ENCODE data around the gene TMCO4. TPM values are rescaled to one million over a fixed set of nuclear protein-coding genes. Genes with fewer than 3 reads are reported as not detected.

The TMCO4 gene
- 5.6 to 7.4 TPM (median 6.5 TPM) in 5 replicates for total RNA-seq (2022; extraction: Qiagen RNA extraction; ENCODE audit: low read depth)

DNA sequence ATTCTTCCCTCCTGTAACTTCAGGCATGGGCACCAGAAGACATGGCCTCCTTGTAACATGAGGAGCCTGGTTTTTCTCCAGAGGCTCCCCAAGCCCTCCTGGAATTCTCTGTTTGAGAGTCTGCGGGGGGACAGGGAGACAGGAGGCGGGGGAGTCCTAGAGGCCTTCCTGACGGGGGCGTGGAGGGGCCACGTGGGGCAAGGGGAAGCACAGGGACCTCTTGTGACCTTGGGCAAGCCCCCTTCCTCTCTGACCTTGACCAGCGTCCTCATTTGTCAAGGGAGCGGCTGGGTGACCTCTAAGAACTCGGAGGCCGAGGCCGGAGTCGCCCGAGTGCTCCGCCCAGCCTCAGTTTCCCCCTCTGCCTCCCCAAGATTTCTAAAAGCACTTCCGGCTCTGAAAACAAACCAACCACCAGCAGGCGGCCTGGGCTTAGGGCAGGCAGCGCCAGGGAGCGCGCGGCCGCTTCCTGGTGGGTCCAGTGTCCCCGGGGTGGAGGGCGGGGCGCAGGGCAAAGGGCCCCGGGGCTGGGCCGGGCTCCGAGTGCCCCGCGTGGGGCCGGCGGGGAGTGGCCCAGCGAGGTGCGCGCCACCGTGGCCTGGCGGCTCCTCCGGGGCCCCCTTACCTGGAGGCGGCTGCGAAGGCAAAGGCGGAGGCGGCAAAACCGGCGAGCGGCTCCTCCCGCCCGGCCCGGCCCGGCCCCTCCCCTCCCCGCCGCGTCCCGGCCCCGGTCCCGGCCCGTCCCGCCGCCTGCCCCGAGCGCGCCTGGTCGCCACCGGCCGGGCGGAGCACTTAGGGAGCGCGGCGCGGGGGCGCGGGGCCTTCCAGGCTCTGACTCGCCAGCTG, at the start of gene TMCO4:
TMCO4 (minus strand) TSS at position 687 of the 846 bp plus-strand sequence. CDS start 19,158 bp downstream, outside the sequence.

DNA sequence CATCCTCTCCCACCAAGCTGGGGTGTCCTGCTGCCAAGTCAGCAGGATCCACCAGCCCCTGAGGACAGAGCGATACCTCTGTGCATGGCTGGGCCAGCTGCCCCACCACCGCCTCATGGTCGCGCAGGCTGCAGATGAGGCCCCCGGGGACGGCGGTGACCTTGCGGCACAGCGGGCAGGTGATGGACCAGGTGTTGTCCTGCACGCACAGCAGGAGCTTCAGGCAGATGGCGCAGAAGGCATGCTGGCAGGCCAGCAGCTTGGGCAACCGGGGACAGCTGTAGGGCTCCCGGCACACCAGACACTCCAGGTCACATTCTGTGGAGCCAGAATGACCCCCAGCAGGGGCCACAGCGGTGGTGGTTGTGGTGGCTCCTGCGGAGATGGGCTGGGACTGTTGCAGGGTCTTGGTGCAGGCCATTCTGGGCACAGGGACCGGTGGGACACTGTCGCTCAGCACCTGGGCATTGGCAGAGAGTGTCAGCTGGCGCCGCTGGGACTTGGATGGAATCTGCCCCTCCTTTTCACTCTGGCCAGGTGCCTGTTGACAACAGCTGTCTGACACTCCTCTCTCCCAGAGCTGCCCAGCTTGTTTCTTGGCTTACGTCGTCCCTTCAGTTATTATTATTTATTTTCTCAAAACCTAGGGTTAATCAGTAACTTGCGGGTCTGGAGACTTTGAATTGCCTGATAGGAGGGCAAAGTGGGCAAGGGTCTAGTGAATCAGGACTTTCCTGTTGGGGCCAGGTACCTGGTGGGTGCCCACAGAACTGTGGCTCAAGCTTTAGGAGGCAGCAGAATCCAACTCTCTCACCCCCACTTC, 15.2 kb upstream of the TMCO4 start, which contains the start of gene RNF186:
RNF186 (minus strand) TSS at position 603 of the 823 bp plus-strand sequence; CDS start at position 421, 182 bp downstream.

DNA sequence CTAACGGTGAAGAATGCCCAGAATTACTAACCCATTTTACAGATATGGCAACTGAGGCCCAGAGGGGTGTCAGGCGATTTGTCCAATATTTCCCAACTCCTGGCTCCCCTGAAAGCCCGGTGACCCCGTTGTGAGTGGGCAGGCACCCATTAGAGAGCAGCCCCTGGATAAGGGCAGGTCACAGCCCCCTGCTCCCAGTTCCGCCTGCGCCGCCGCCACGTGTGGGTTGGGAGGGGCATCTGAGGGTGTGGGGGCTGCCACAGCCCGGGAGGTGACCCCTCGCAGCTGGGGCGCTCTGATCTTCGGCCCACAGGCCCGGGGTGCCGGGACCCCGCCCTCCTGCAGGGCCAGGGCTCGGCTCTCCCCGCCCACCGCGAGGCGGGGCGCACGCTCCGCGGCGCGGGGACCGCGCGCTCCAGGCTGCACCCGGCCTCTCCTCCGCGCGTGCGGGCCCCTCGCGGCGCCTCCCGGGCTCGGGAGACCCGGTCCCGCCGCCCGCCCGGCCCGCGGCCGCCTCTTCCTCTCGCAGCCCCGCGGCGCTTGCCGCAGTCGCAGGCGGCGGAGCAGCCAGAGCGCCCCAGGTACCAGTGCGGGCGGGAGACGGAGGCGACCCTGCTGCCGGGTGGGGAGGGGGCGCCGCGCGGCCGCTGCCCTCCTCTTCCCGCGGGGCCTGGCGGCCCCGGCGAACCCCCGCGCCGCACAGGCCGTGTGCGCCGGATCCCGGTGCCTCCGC, 135.1 kb downstream of the TMCO4 start, which contains the start of gene HTR6:
HTR6 (plus strand) TSS at position 423 of the 733 bp plus-strand sequence. CDS start 879 bp downstream, outside the sequence.

DNA sequence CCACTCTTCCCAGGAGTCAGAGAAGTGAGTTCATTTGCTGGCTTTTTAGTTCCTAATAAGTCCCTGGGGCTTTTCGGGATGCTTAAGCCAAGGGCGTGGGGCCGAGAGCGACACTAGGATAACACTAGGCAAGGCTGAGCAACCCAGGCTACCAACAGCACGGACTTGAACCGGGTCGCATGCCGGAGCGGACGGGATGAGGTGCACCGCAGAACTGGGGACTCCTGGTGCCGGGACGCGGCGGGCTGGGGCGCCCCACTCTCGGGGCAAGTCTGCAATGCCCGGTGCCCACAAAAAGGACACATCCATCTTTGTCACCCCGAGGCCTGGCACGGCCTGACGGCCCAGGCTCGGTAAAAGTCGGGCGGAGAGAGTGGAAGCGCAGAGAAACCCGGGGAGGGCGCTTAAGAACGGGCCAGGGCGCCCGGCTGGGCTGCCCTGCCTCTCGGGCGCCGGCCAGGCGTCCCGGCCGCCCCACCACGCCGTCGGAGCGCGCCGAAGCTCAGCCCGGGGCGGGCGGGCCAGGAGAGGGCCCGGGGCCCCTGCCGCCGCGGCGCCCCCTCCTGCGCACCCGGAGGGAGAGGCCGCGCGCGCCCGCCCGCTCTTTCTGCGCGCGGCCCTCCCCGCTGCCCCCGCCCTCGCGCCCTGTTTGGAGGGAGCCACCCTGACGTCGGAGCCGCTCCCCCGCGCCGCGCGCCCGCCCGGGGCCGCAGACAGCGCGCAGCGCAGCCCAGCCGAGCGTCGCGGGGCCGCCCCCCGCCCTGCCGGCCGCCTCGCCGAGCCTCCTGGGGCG, 155.9 kb downstream of the TMCO4 start, which contains the start of gene NBL1:
NBL1 (plus strand) TSS at position 710 of the 793 bp plus-strand sequence. CDS start 10,720 bp downstream, outside the sequence.

Other genes starting within 250 kb of the TMCO4 start
- 24.5 to 44.1 TPM (median 35.5 TPM) in 5 replicates for gene NBL1, start 155.6 kb downstream of the TMCO4 start, total RNA-seq (2022; extraction: Qiagen RNA extraction; ENCODE audit: low read depth)
- gene HTR6, start 135.0 kb downstream of the TMCO4 start, total RNA-seq (2022; extraction: Qiagen RNA extraction; ENCODE audit: low read depth), result 0.10 to 0.15 TPM (median 0.14 TPM) in 3 of 5 replicates, not detected in the others
- not detected in 5 replicates for gene RNF186, start 15.4 kb upstream of the TMCO4 start, total RNA-seq (2022; extraction: Qiagen RNA extraction; ENCODE audit: low read depth)
- 2.8 to 4.3 TPM (median 3.0 TPM) in 5 replicates for gene OTUD3, start 82.5 kb upstream of the TMCO4 start, total RNA-seq (2022; extraction: Qiagen RNA extraction; ENCODE audit: low read depth)
- not detected in 5 replicates for gene PLA2G2E, start 123.7 kb upstream of the TMCO4 start, total RNA-seq (2022; extraction: Qiagen RNA extraction; ENCODE audit: low read depth)
- gene PLA2G2A, start 179.7 kb upstream of the TMCO4 start, total RNA-seq (2022; extraction: Qiagen RNA extraction; ENCODE audit: low read depth), result not detected in 5 replicates